Aorta (tissue), 5 donors: Measurements from ENCODE around the gene AKR1C1. TPM values are rescaled to one million over a fixed set of nuclear protein-coding genes. Genes with fewer than 3 reads are reported as not detected.
A peak's percentile ranks its signal among the peaks of the same experiment; 100 is the strongest.
"Not testable (repeated sequence)": the region's sequence is repeated elsewhere in the genome, so short reads cannot be mapped to it uniquely, and the experiment has no call there.

Experiments
- ATAC-seq: fragments of 200-7000 bp; cut with Tn5 transposase; one replicate; pipeline ENCODE4 v1.9.1; 2022; ENCODE audit warnings: moderate library complexity; ENCODE audit not compliant: low FRiP score
- DNase-seq, 2 donors: peaks; one replicate each; pipeline ENCODE4 v3.0.0-alpha.2; 2020
- H3K27ac ChIP-seq, 2 donors: one replicate each; pipeline ENCODE4 v1.5.1; 2013; ENCODE audit warnings: low read length in 2 of 2, mild to moderate bottlenecking in 2 of 2, moderate library complexity in 2 of 2, control low read depth in 1 of 2, inconsistent platforms in 1 of 2, low read depth in 1 of 2
- H3K27me3 ChIP-seq, 2 donors: one replicate each; pipeline ENCODE4 v1.6.1; 2013; ENCODE audit warnings: control low read depth in 1 of 2, low read length in 1 of 2, mild to moderate bottlenecking in 1 of 2, moderate library complexity in 1 of 2; ENCODE audit not compliant: insufficient read depth in 2 of 2, control insufficient read depth in 1 of 2
- H3K36me3 ChIP-seq, 2 donors: one replicate each; pipeline ENCODE4 v1.6.1; 2013; ENCODE audit warnings: control low read depth in 1 of 2, low read length in 1 of 2, mild to moderate bottlenecking in 1 of 2; ENCODE audit not compliant: insufficient read depth in 2 of 2, control insufficient read depth in 1 of 2
- H3K4me1 ChIP-seq, 2 donors: one replicate each; pipeline ENCODE4 v1.6.1; 2013; ENCODE audit warnings: low read length in 2 of 2, control low read depth in 1 of 2, mild to moderate bottlenecking in 1 of 2, moderate library complexity in 1 of 2; ENCODE audit not compliant: insufficient read depth in 2 of 2, control insufficient read depth in 1 of 2
- H3K4me3 ChIP-seq, 2 donors: one replicate each; pipeline ENCODE4 v1.5.1; 2013; ENCODE audit warnings: low read length in 2 of 2, control low read depth in 1 of 2, mild to moderate bottlenecking in 1 of 2
- H3K9me3 ChIP-seq: one replicate; pipeline ENCODE4 v1.6.1; 2013; ENCODE audit warnings: mild to moderate bottlenecking, low read length; ENCODE audit not compliant: control insufficient read depth
- WGBS, 2 donors: extraction: QIAGEN DNeasy Blood & Tissue Kit; methylation state at CpG; one replicate each; pipeline ENCODE4 v1.1.7; 2013; 5-methylcytosine and 5-hydroxymethylcytosine counted together
- intact Hi-C, 2 donors: fragments of 100-400 bp; cut with DNase I; formaldehyde crosslinking; loops; one replicate each; pipeline versions ENCODE4 v1.14.2 to v1.15.0; 2022
- polyA plus RNA-seq, 2 donors: library from polyadenylated mRNA; stranded (reverse); fragments of 200-250 nt; gene quantifications; one replicate each; pipeline ENCODE4 v1.2.3, GENCODE V29; 2013
- total RNA-seq, 2 donors: library from RNA; stranded (reverse); fragmentation: NEBNext Ultra II Directional; extraction: Animal tissue kit (Norgen Biotek cat#: 25700); gene quantifications; one replicate each; pipeline ENCODE4 v1.2.1, GENCODE V29; 2021
- donor health status: healthy with polysubstance abuse.
- donor health status: Bipolar disorder and iron deficiency.
- donor health status: DM: no; HTN: no; CAD: no.
- donor health status: DM: no; HTN: no; CAD: no.
- donor health status: DM: yes; HTN: yes; CAD: no.

The AKR1C1 gene
- total and polyA plus RNA-seq, 4 donors = 33.6 to 311 (median 89.5) TPM

GRCh38 chr10:4973294-4973693, 10.1 kb downstream of the AKR1C1 start:
- H3K4me3 ChIP-seq, H3K4me1 ChIP-seq, DNase-seq, H3K27me3 ChIP-seq, H3K36me3 ChIP-seq, H3K9me3 ChIP-seq, intact Hi-C loops, H3K27ac ChIP-seq: not testable (repeated sequence)
- ATAC-seq = peak; percentile 60
- WGBS, 2 donors = 94 to 96% methylated on average over 1 of the region's 1 CpG

DNA sequence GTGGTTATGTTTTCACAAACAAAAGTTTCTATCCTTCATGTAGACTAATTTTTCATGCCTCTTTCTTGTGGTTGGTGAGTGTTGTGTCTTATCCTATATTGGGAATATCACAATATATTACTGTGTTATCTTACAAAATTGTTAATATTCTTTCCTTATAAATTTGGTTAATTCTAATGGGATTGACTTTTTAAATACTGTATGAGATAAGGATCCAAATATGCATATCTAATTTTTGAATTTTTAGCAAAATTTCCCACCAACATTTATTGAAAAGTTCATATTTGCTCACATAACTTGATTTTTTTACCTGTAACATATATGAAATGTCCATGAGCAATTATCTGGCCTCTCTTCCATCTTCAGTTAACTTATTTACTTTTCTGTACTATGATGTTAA, 11.2 kb downstream of the AKR1C1 start:
- intact Hi-C loops, H3K27ac ChIP-seq, H3K9me3 ChIP-seq, H3K4me1 ChIP-seq, ATAC-seq, H3K27me3 ChIP-seq, H3K4me3 ChIP-seq, H3K36me3 ChIP-seq, DNase-seq: not testable (repeated sequence)

GRCh38 chr10:4977025-4977424, 13.8 kb downstream of the AKR1C1 start:
- DNase-seq (no peak), ATAC-seq (no peak)
- intact Hi-C loops = no loop called here
- Histone ChIP-seq H3K27ac (no peak overlapping the region), H3K4me1 (peaks cover 0 to 2% of the 10 kb centered on the region in 2 donors), H3K9me3 (no peaks in the 10 kb centered on the region), H3K36me3 (no peaks in the 10 kb centered on the region), H3K4me3 (no peak overlapping the region), H3K27me3 (no peaks in the 10 kb centered on the region)

- intact Hi-C loops = no loop called here
- 96% methylated on average over 4 of the region's 4 CpGs for WGBS, 2 donors
- peaks cover 0 to 2% of the 10 kb centered on the region in 2 donors for H3K4me1 ChIP-seq
- H3K9me3 ChIP-seq = no peaks in the 10 kb centered on the region
- H3K36me3 ChIP-seq = no peaks in the 10 kb centered on the region
- no peaks in the 10 kb centered on the region for H3K27me3 ChIP-seq
- no peak for ATAC-seq
- DNase-seq = no peak
- no peak overlapping the region for H3K4me3 ChIP-seq
- no peak overlapping the region for H3K27ac ChIP-seq
Observed at GRCh38 chr10:4978870-4979269, 15.7 kb downstream of the AKR1C1 start.

DNA sequence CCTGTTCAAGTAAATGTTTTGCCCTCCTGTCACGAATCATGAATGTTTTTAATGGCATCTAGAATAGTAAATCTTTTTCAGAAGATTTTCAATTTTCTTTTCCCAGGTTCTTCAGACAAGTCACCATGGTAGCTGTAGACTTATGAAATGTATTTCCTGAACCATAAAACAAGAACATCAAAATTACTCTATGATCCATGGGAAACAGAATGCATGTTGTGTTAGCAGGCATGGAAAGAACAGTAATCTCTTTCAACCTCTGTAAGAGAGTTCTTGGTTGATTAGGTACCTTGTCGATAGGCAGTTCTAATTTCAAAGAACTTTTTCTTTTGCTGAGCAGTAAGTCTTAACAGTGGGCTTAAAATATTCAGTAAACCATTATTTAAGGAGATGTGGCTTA, 17.6 kb downstream of the AKR1C1 start:
- no peaks in the 10 kb centered on the region for H3K36me3 ChIP-seq
- intact Hi-C loops = no loop called here
- H3K4me1 ChIP-seq = peaks cover 0 to 2% of the 10 kb centered on the region in 2 donors
- ATAC-seq (no peak), DNase-seq (no peak)
- no peaks in the 10 kb centered on the region for H3K9me3 ChIP-seq
- H3K27me3 ChIP-seq = no peaks in the 10 kb centered on the region
- H3K4me3 ChIP-seq = no peak overlapping the region
- 84 to 87% methylated on average over 2 of the region's 2 CpGs for WGBS, 2 donors
- no peak overlapping the region for H3K27ac ChIP-seq

DNA sequence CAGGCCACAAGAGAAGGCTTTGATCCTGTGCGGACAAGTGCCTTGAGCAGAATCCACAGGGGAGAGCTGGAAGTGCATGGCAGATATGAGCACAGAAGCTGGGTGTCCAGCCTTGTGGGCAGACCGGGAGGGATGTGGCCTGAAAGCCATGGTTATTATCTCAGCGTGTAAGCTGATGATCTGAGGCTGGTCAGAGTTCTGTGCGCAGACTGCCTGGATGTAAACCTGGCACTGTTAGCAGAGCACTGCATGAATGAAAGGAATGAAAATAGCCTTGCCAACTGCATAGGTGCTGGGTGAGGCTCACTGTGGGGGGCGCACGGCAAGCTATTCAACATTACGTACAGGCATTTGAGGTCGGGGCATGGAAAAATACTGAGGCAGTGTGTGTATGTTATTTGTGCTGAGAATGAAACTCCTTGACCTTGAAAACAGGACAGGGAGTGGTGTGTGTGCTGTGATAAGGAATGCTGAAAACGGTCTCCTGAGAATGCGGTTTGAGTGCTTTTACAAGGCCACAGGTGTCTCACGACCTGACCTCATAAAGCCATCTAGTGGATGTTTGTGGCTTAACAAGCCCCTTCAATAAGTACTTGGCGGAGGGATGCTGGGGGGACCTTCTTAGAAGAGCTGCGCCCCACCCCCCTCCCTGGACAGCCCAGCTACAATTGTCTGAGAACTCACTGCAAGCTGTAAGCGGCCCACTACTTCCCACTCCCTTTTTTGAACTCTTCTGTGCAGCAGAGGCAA, 18.7 kb downstream of the AKR1C1 start:
- Histone ChIP-seq H3K9me3 (no peaks in the 10 kb centered on the region), H3K4me1 (peaks cover 0 to 2% of the 10 kb centered on the region in 2 donors), H3K27me3 (no peaks in the 10 kb centered on the region), H3K4me3 (no peak overlapping the region), H3K27ac (peak overlapping the region in 1 of 2 donors; percentile 56), H3K36me3 (no peaks in the 10 kb centered on the region)
- intact Hi-C loops = no loop called here
- WGBS, 2 donors = 83 to 84% methylated on average over 14 of the region's 14 CpGs
- no peak for ATAC-seq
- DNase-seq = no peak

- ATAC-seq = peak; percentile 19
- no peaks in the 10 kb centered on the region for H3K36me3 ChIP-seq
- intact Hi-C loops = no loop called here
- peak overlapping the region in 1 of 2 donors; percentile 46 for H3K27ac ChIP-seq
- peaks cover 0 to 2% of the 10 kb centered on the region in 2 donors for H3K4me1 ChIP-seq
- 54 to 57% methylated on average over 9 of the region's 9 CpGs for WGBS, 2 donors
- H3K27me3 ChIP-seq = no peaks in the 10 kb centered on the region
- DNase-seq = peak in 1 of 2 donors; percentile 71
- H3K9me3 ChIP-seq = no peaks in the 10 kb centered on the region
- H3K4me3 ChIP-seq = no peak overlapping the region
Observed at GRCh38 chr10:4982764-4983226, 19.6 kb downstream of the AKR1C1 start.

DNA sequence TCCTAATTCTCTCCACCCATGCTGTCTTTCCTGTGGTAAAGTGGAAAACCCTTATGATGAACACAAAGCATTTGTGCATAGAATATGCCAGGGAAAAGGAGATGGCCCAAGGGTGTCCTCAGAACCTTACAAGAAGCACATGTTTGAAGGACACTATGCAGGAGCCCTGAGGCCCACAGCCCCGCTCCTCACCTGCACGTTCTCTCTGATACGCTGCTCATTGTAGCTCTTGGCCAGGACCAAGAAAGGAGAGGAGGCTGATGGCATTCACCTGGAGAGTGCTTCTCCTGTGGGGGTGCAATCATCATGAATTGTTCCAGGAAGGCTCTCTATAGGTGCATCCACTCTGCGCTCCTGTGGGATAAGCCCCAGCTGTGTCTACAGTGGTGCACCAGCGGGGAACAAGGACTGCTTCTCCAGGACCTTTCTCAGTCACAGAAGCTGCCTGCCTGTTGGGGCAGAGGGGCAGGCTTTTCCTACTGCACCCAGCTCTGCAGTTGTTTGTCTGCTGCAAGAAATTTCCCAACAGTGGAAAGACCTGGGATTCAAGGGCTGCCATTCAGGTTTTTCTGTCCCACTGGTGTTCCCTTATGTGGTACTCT, 20.5 kb downstream of the AKR1C1 start:
- H3K4me1 ChIP-seq = peaks cover 0 to 2% of the 10 kb centered on the region in 2 donors
- no peak overlapping the region for H3K27ac ChIP-seq
- DNase-seq (no peak), ATAC-seq (no peak)
- WGBS, 2 donors = 96 to 99% methylated on average over 5 of the region's 5 CpGs
- no peaks in the 10 kb centered on the region for H3K36me3 ChIP-seq
- H3K9me3 ChIP-seq = no peaks in the 10 kb centered on the region
- no peak overlapping the region for H3K4me3 ChIP-seq
- no peaks in the 10 kb centered on the region for H3K27me3 ChIP-seq
- intact Hi-C loops = no loop called here

DNA sequence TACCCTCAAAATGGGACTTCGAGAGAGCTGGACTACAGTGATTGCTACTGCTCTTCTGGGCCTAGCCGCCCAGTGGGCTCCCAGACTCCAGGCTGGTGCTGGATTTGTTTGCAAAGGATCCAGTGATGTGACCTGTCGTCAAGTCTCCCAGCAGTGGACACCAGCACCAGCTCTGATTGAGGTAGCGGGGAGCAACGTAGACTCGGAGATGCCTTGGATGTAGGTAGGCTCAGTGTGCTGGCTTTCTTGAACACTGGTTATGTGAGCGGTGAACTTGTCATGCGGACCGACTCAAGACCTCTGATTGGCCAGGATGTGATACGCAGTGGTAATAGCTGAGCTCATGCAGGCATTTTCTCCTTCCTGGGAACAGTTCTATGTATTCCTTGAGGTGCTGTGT, 21.0 kb downstream of the AKR1C1 start:
- WGBS, 2 donors = 96% methylated on average over 10 of the region's 10 CpGs
- no peak for DNase-seq

More for the DNA sequence above, 21.0 kb downstream of the AKR1C1 start:
- ATAC-seq = no peak
- Histone ChIP-seq H3K4me3 (no peak overlapping the region), H3K9me3 (no peaks in the 10 kb centered on the region), H3K36me3 (no peaks in the 10 kb centered on the region), H3K27ac (no peak overlapping the region), H3K27me3 (no peaks in the 10 kb centered on the region), H3K4me1 (peaks cover 0 to 2% of the 10 kb centered on the region in 2 donors)
- intact Hi-C loops = no loop called here
